Kidney (tissue), 14 donors: Measurements from ENCODE around the gene LAMTOR1. TPM values are rescaled to one million over a fixed set of nuclear protein-coding genes. Genes with fewer than 3 reads are reported as not detected.

ENCODE experiments used
- DNase-seq, 5 donors: peaks; one replicate each; pipeline ENCODE4 v3.0.0-alpha.2; 2013 to 2020
- FAIRE-seq: peaks from 2 replicates; lab custom pipeline; 2012; peaks lifted over from hg19 to GRCh38; lab: Jason Lieb, UNC
- H3K27ac ChIP-seq, 2 donors: one replicate each; pipeline ENCODE4 v1.7.0; 2013; ENCODE audit warnings: low read depth in 2 of 2, low read length in 2 of 2, inconsistent platforms in 1 of 2
- H3K27me3 ChIP-seq: one replicate; pipeline ENCODE4 v1.7.1; 2013; ENCODE audit warnings: low read length, inconsistent platforms; ENCODE audit not compliant: control insufficient read depth, insufficient read depth
- H3K36me3 ChIP-seq, 3 donors: one replicate each; pipeline versions ENCODE4 v1.7.0 to v1.7.1; 2013; ENCODE audit warnings: low read length in 3 of 3, control low read depth in 1 of 3, inconsistent platforms in 1 of 3; ENCODE audit not compliant: insufficient read depth in 3 of 3, control insufficient read depth in 2 of 3
- H3K4me1 ChIP-seq, 3 donors: one replicate each; pipeline versions ENCODE4 v1.7.0 to v1.7.1; 2013; ENCODE audit warnings: low read length in 3 of 3, inconsistent platforms in 1 of 3, low read depth in 1 of 3; ENCODE audit not compliant: control insufficient read depth in 2 of 3, insufficient read depth in 2 of 3
- H3K4me3 ChIP-seq, 3 donors: one replicate each; pipeline versions ENCODE4 v1.7.0 to v1.8.1; 2013; ENCODE audit warnings: low read length in 3 of 3, control low read depth in 1 of 3, inconsistent platforms in 1 of 3
- H3K9ac ChIP-seq, 3 donors: one replicate each; pipeline versions ENCODE4 v1.7.0 to v1.7.1; 2013; ENCODE audit warnings: low read length in 3 of 3, control low read depth in 1 of 3, inconsistent platforms in 1 of 3
- H3K9me3 ChIP-seq, 3 donors: one replicate each; pipeline versions ENCODE4 v1.7.0 to v1.7.1; 2013; ENCODE audit warnings: low read length in 3 of 3, control low read depth in 1 of 3, inconsistent platforms in 1 of 3; ENCODE audit not compliant: control insufficient read depth in 2 of 3, insufficient read depth in 1 of 3
- intact Hi-C: fragments of 100-400 bp; cut with DNase I; formaldehyde crosslinking; loops from one replicate; pipeline ENCODE4 v1.11.1; 2022
- polyA plus RNA-seq: library from polyadenylated mRNA; stranded (reverse); fragments of 350-450 nt; fragmentation: Illumina TruSeq; extraction: RNeasy Lipid Tissue Mini Kit (QIAGEN cat#74804); gene quantifications from one replicate; pipeline ENCODE4 v1.2.3, GENCODE V29; 2014; ENCODE audit warnings: low read depth, low replicate concordance; ENCODE audit not compliant: insufficient read depth
- total RNA-seq: library from RNA; stranded (reverse); fragmentation: NEBNext Ultra II Directional; extraction: Animal tissue kit (Norgen Biotek cat#: 25700); gene quantifications from one replicate; pipeline ENCODE4 v1.2.1, GENCODE V29; 2021
- TF ChIP-seq, protein P1 (sequence below): IDR thresholded peaks from 3 replicates; pipeline ENCODE4 v1.5.1; 2012; ENCODE audit warnings: mild to moderate bottlenecking, moderate library complexity, borderline replicate concordance; ENCODE audit not compliant: insufficient read depth; ENCODE audit errors: extremely low read depth
- donor health status: control.
- donor health status: control.
- donor health status: control.
- donor health status: control.
- donor health status: control.
- donor health status: DM: yes; HTN: yes; CAD: no.
- donor health status: Normal renal cell carcinoma (clear cell type).

Gene LAMTOR1
- total and polyA plus RNA-seq, 2 donors from 2014 or later, result 111 to 189 TPM

DNA sequence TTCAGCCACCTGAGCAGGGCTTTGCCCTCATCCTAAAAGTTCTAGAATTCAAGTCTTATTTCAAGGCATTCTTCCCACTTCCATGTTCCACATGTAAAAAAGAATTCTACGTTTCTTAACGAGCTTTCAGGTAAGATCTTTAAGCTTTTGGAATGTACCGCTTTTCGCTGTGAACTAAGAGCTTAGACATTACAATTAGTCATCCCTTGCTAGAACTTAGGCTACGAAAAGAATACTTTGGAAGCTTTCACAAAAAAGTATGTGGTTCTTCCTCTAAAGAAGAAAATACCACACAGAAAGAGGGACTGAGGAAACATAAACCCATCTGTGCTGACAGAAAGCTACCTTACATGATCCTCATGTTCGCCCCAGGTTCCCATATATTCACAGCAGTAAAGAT is 24.6 kb downstream of the LAMTOR1 start:
- H3K27me3 ChIP-seq, result no peaks in the 10 kb centered on the region
- peaks cover 0 to 6% (median 4%) of the 10 kb centered on the region in 3 donors for H3K4me1 ChIP-seq
- peak overlapping the region in 1 of 3 donors; percentile 10 for H3K9ac ChIP-seq
- no peak for FAIRE-seq
- intact Hi-C loops, result no loop called here
- DNase-seq, result no peak
- peak overlapping the region; percentile 0 to 79 (median 7) for H3K4me3 ChIP-seq
- H3K36me3 ChIP-seq, result no peaks in the 10 kb centered on the region
- no peaks in the 10 kb centered on the region for H3K9me3 ChIP-seq
- TF ChIP-seq, protein P1, sequence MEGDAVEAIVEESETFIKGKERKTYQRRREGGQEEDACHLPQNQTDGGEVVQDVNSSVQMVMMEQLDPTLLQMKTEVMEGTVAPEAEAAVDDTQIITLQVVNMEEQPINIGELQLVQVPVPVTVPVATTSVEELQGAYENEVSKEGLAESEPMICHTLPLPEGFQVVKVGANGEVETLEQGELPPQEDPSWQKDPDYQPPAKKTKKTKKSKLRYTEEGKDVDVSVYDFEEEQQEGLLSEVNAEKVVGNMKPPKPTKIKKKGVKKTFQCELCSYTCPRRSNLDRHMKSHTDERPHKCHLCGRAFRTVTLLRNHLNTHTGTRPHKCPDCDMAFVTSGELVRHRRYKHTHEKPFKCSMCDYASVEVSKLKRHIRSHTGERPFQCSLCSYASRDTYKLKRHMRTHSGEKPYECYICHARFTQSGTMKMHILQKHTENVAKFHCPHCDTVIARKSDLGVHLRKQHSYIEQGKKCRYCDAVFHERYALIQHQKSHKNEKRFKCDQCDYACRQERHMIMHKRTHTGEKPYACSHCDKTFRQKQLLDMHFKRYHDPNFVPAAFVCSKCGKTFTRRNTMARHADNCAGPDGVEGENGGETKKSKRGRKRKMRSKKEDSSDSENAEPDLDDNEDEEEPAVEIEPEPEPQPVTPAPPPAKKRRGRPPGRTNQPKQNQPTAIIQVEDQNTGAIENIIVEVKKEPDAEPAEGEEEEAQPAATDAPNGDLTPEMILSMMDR, result no peak
- H3K27ac ChIP-seq, result no peak overlapping the region

GRCh38 chr11:72075756-72076155 is 27.3 kb downstream of the LAMTOR1 start:
- Histone ChIP-seq H3K4me3 (no peak overlapping the region), H3K4me1 (peaks cover 0 to 7% (median 7%) of the 10 kb centered on the region in 3 donors), H3K27ac (no peak overlapping the region), H3K27me3 (no peaks in the 10 kb centered on the region), H3K9ac (no peak overlapping the region), H3K9me3 (no peaks in the 10 kb centered on the region), H3K36me3 (no peaks in the 10 kb centered on the region)
- DNase-seq, result no peak
- intact Hi-C loops, result no loop called here
- no peak for FAIRE-seq
- TF ChIP-seq, protein P1, result no peak

DNA sequence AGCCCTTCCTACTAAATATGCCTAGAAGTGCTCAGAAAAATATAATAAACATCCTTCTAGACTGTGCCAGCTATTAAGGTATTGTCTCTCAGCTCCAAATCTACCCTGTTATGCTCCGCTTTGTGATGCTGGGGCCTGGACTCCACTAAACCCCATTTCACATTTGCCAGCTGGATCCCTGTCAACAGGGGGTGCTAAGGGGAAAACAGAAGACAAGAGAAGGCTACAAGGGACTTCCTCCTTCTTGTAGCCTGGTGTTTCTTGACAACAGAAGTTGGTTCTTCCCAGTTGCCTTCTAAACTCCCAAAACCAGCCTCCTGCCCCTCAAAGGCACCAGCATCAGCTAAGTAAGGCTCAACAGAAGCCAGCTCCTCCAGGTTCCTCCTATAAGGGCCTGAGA is 28.0 kb downstream of the LAMTOR1 start:
- H3K9ac ChIP-seq, result no peak overlapping the region
- no peaks in the 10 kb centered on the region for H3K36me3 ChIP-seq
- peaks cover 0 to 14% (median 10%) of the 10 kb centered on the region in 3 donors for H3K4me1 ChIP-seq
- no peak overlapping the region for H3K27ac ChIP-seq
- DNase-seq, result no peak
- no peak for FAIRE-seq
- no peaks in the 10 kb centered on the region for H3K27me3 ChIP-seq
- H3K4me3 ChIP-seq, result no peak overlapping the region
- no peaks in the 10 kb centered on the region for H3K9me3 ChIP-seq
- TF ChIP-seq, protein P1, result no peak
- intact Hi-C loops, result no loop called here

- Histone ChIP-seq H3K9me3 (no peaks in the 10 kb centered on the region), H3K4me1 (peaks cover 0 to 27% (median 20%) of the 10 kb centered on the region in 3 donors), H3K27me3 (no peaks in the 10 kb centered on the region), H3K9ac (peak overlapping the region in 1 of 3 donors; percentile 31), H3K36me3 (no peaks in the 10 kb centered on the region), H3K4me3 (no peak overlapping the region), H3K27ac (no peak overlapping the region)
- DNase-seq (peak in 1 of 5 donors; percentile 40), FAIRE-seq (no peak)
- intact Hi-C loops, result no loop called here
- TF ChIP-seq, protein P1, result no peak
These were observed 30.7 kb downstream of the LAMTOR1 start for GRCh38 chr11:72072348-72072747.
